ENCODE data around the gene DNAJC6.

DNA sequence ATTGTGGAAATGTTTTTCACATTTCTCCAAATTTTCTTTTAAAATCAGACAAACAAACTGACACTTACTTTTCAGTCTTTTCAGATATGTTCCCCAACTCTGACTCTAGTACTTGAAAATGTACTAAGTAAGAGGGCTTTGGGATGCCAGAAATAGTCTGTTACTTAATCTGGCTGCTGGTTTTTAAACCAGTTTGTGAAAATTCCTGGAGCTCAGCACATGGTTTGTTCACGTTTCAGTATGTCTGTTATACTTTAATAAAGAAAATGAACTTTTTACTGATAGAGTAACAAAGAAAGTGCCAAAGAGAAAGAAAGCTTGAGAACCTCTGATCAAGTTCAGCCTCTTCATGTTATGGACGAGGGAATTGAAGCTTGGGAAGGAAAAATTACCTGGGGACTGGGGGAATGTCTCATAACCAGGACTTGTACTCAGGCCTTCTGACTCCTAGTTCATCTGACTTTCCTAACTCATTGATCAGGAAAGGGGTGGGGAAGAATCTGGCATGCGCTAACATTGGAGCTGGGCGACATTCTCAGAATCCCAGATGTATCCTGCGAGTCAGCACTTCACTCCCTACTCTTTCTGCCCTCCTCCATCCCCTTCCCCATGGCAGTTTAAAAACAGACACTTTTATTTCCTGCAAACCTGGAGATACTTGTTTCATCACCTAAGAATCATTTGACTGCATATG is 30.8 kb upstream of the DNAJC6 start:
- TF ChIP-seq CTCF (IDR thresholded peaks at IDR 0.05) (no peak), SIN3A (IDR thresholded peaks at IDR 0.05; ENCODE audit: borderline replicate concordance, insufficient read depth, low read depth, low read length) (no peak)
